HCT116 (cell line): Measurements from ENCODE around the gene NOP53. TPM values are rescaled to one million over a fixed set of nuclear protein-coding genes. Genes with fewer than 3 reads are reported as not detected.

Experiments
- ATAC-seq: fragments of 200-7000 bp; cut with Tn5 transposase; 2 replicates; pipeline ENCODE4 v1.9.1; 2020; ENCODE audit warnings: mild to moderate bottlenecking, moderate library complexity
- BruUV-seq: library from RNA; stranded (reverse); fragments of 400-500 nt; replicated peaks from 2 replicates; lab custom pipeline; 2021; lab: Mats Ljungman, UMichigan
- CTCF ChIA-PET: fragments of 300-600 bp; sonication (Branson Sonifier 250); formaldehyde crosslinking; loops from one replicate; lab custom pipeline; 2021; ENCODE audit warnings: antibody characterized with exemption; lab: Charles Lee
- POLR2A ChIA-PET: fragments of 300-600, 350-600 bp; sonication (Branson Sonifier 250); formaldehyde crosslinking; loops from one replicate; lab custom pipeline; 2021; ENCODE audit warnings: antibody characterized with exemption; lab: Charles Lee
- RAD21 ChIA-PET, 2 experiments: fragments of 300-600 bp; sonication (Branson Sonifier 250); formaldehyde crosslinking; loops; one replicate each; lab custom pipeline; 2023; ENCODE audit warnings: low total read pairs in 2 of 2; ENCODE audit not compliant: uncharacterized antibody in 2 of 2, unreplicated experiment in 2 of 2, low non-redundant PET in 1 of 2; lab: Charles Lee
- DNase-seq: peaks from one replicate; pipeline ENCODE4 v3.0.0-alpha.2; 2010; ENCODE audit warnings: low read depth, low spot score
- H2AFZ ChIP-seq: fragments of 200-600 bp; shearing (Covaris generic), sonication (generic); 2 replicates; pipeline ENCODE4 v1.6.1; 2017; ENCODE audit warnings: low read depth, mixed run types, mixed read lengths, antibody characterized with exemption, low read length; ENCODE audit not compliant: poor library complexity, severe bottlenecking
- H3K27ac ChIP-seq: 2 replicates; pipeline ENCODE4 v1.5.1; 2012; ENCODE audit warnings: low read depth, low read length
- H3K27me3 ChIP-seq: fragments of 200-600 bp; sonication (generic); 2 replicates; pipeline ENCODE4 v1.6.1; 2016; ENCODE audit warnings: mixed run types, low read length, mixed read lengths; ENCODE audit not compliant: insufficient read depth
- H3K36me3 ChIP-seq, 2 experiments: fragments of 200-500 bp in 1 of 2; fragments of 200-600 bp in 1 of 2; sonication (Bioruptor generic) in 1 of 2; sonication (generic) in 1 of 2; 2 replicates each; pipeline versions ENCODE4 v1.5.1 to v1.6.1; 2014 to 2016; ENCODE audit warnings: low read length in 2 of 2, inconsistent platforms in 1 of 2, mixed read lengths in 1 of 2, mixed run types in 1 of 2; ENCODE audit not compliant: insufficient read depth in 2 of 2, control insufficient read depth in 1 of 2
- H3K4me1 ChIP-seq, 2 experiments: fragments of 200-600 bp in 1 of 2; sonication (generic) in 1 of 2; 2 replicates each; pipeline versions ENCODE4 v1.5.1 to v1.6.1; 2012 to 2017; ENCODE audit warnings: low read length in 2 of 2, inconsistent platforms in 1 of 2, mild to moderate bottlenecking in 1 of 2, mixed read lengths in 1 of 2, mixed run types in 1 of 2, moderate library complexity in 1 of 2; ENCODE audit not compliant: insufficient read depth in 2 of 2, control insufficient read depth in 1 of 2
- H3K4me2 ChIP-seq: fragments of 200-600 bp; sonication (generic); 2 replicates; pipeline ENCODE4 v1.6.1; 2017; ENCODE audit warnings: mixed run types, low read length, mixed read lengths
- H3K4me3 ChIP-seq, 2 experiments: fragments of 200-600 bp in 1 of 2; sonication (generic) in 1 of 2; replicated peaks in 1 of 2; 2 replicates each; pipeline ENCODE4 v1.5.1; 2011 to 2016; ENCODE audit warnings: low read length in 2 of 2, control low read depth in 1 of 2, low read depth in 1 of 2, mild to moderate bottlenecking in 1 of 2, mixed read lengths in 1 of 2, mixed run types in 1 of 2
- H3K79me2 ChIP-seq: fragments of 200-600 bp; sonication (generic); 2 replicates; pipeline ENCODE4 v1.6.1; 2017; ENCODE audit warnings: mild to moderate bottlenecking, mixed run types, low read length, moderate library complexity, mixed read lengths; ENCODE audit not compliant: insufficient read depth
- H3K9ac ChIP-seq: fragments of 200-600 bp; sonication (generic); 2 replicates; pipeline ENCODE4 v1.6.1; 2016; ENCODE audit warnings: low read length, mixed read lengths
- H3K9me2 ChIP-seq: fragments of 200-600 bp; sonication (generic), shearing (Covaris generic); 2 replicates; pipeline ENCODE4 v1.6.1; 2017; ENCODE audit warnings: mixed run types, mild to moderate bottlenecking, moderate library complexity; ENCODE audit not compliant: insufficient read depth
- H3K9me3 ChIP-seq, 2 experiments: fragments of 200-500 bp in 1 of 2; fragments of 200-600 bp in 1 of 2; sonication (Bioruptor generic) in 1 of 2; sonication (generic) in 1 of 2; 2 replicates each; pipeline ENCODE4 v1.6.1; 2014 to 2017; ENCODE audit warnings: low read length in 2 of 2, mixed read lengths in 2 of 2, inconsistent platforms in 1 of 2, low read depth in 1 of 2, mild to moderate bottlenecking in 1 of 2, mixed run types in 1 of 2, moderate library complexity in 1 of 2; ENCODE audit not compliant: control insufficient read depth in 1 of 2, insufficient read depth in 1 of 2
- H4K20me1 ChIP-seq: fragments of 200-600 bp; sonication (generic), shearing (Covaris generic); 2 replicates; pipeline ENCODE4 v1.6.1; 2017; ENCODE audit warnings: mixed run types, mild to moderate bottlenecking, moderate library complexity; ENCODE audit not compliant: insufficient read depth
- ATF3 ChIP-seq: IDR thresholded peaks from 2 replicates; pipeline ENCODE4 v1.6.1; 2012
- CBX3 ChIP-seq: IDR thresholded peaks from 2 replicates; pipeline ENCODE4 v1.6.1; 2012; ENCODE audit warnings: low read depth
- CEBPB ChIP-seq: IDR thresholded peaks from 2 replicates; pipeline ENCODE4 v1.6.1; 2012; ENCODE audit warnings: low read depth
- CTCF ChIP-seq, 3 experiments: fragments of 200-600 bp in 1 of 3; sonication (generic) in 1 of 3; IDR thresholded peaks in 2 of 3; conservative IDR thresholded peaks in 1 of 3; 2 replicates each; pipeline ENCODE4 v1.5.1; 2012 to 2017; ENCODE audit warnings: low read depth in 2 of 3, low read length in 2 of 3, antibody characterized with exemption in 1 of 3, borderline replicate concordance in 1 of 3, control low read depth in 1 of 3, mild to moderate bottlenecking in 1 of 3, mixed read lengths in 1 of 3, mixed run types in 1 of 3, moderate library complexity in 1 of 3; ENCODE audit not compliant: insufficient read depth in 1 of 3
- EGR1 ChIP-seq: IDR thresholded peaks from 2 replicates; pipeline ENCODE4 v1.6.1; 2012; ENCODE audit warnings: low read depth
- ELF1 ChIP-seq: IDR thresholded peaks from 2 replicates; pipeline ENCODE4 v1.6.1; 2012; ENCODE audit warnings: low read depth, borderline replicate concordance
- EZH2 ChIP-seq: fragments of 200-600 bp; sonication (generic); IDR thresholded peaks from 2 replicates; pipeline ENCODE4 v1.6.1; 2017; ENCODE audit warnings: antibody characterized with exemption, mixed run types
- EZH2phosphoT487 ChIP-seq: fragments of 200-600 bp; IDR thresholded peaks from 2 replicates; pipeline ENCODE4 v1.6.1; 2018; ENCODE audit warnings: antibody characterized with exemption, borderline replicate concordance
- FOSL1 ChIP-seq: IDR thresholded peaks from 2 replicates; pipeline ENCODE4 v1.6.1; 2012; ENCODE audit warnings: low read depth
- JUND ChIP-seq: IDR thresholded peaks from 2 replicates; pipeline ENCODE4 v1.6.1; 2012
- POLR2A ChIP-seq: IDR thresholded peaks from 2 replicates; pipeline ENCODE4 v1.7.0; 2011; ENCODE audit warnings: borderline replicate concordance; ENCODE audit not compliant: insufficient read depth, insufficient read length; ENCODE audit errors: extremely low read depth
- POLR2AphosphoS5 ChIP-seq: IDR thresholded peaks from 2 replicates; pipeline ENCODE4 v1.6.1; 2011; ENCODE audit warnings: mild to moderate bottlenecking, low read depth, low read length, moderate library complexity
- RAD21 ChIP-seq: IDR thresholded peaks from 2 replicates; pipeline ENCODE4 v1.6.1; 2012; ENCODE audit warnings: low read depth, mild to moderate bottlenecking
- SP1 ChIP-seq: IDR thresholded peaks from 2 replicates; pipeline ENCODE4 v1.6.1; 2012; ENCODE audit warnings: low read depth
- SRF ChIP-seq: IDR thresholded peaks from 2 replicates; pipeline ENCODE4 v1.6.1; 2012; ENCODE audit warnings: low read depth
- YY1 ChIP-seq: IDR thresholded peaks from 2 replicates; pipeline ENCODE4 v1.6.1; 2011; ENCODE audit warnings: low read length, low read depth, moderate library complexity, mild to moderate bottlenecking; ENCODE audit not compliant: insufficient replicate concordance; ENCODE audit errors: extremely low read depth
- ZFX ChIP-seq: fragments of 450-650 bp; IDR thresholded peaks from 2 replicates; pipeline ENCODE4 v1.6.1; 2017
- ZNF274 ChIP-seq: fragments of 200-500 bp; sonication (Bioruptor generic); IDR thresholded peaks from 2 replicates; pipeline ENCODE4 v1.6.1; 2014; ENCODE audit warnings: mild to moderate bottlenecking, low read depth, low read length, inconsistent platforms
- intact Hi-C: fragments of 100-400 bp; cut with micrococcal nuclease; formaldehyde crosslinking; loops from 2 replicates; pipeline ENCODE4 v1.10.0; 2022
- total RNA-seq: library from RNA; stranded (reverse); gene quantifications from one replicate; pipeline ENCODE4 v1.2.1, GENCODE V29; 2021; ENCODE audit not compliant: unreplicated experiment
- TF ChIP-seq, protein P1 (sequence below): IDR thresholded peaks from 2 replicates; pipeline ENCODE4 v1.6.1; 2012; ENCODE audit warnings: low read depth
- TF ChIP-seq, protein P2 (sequence below): IDR thresholded peaks from 2 replicates; pipeline ENCODE4 v1.6.1; 2012

Gene NOP53
- total RNA-seq, 1 experiment from 2014 or later: 322 TPM

GRCh38 chr19:47778049-47778953, 33.0 kb downstream of the NOP53 start, which contains the start of gene SELENOW:
Gene SELENOW (plus strand): TSS chr19:47778703. CDS start chr19:47778786, 83 bp downstream.
- H3K9ac ChIP-seq: peak within 1 kb of the TSS; percentile 84
- H3K9me3 ChIP-seq: no peaks in the 10 kb centered on the region
- DNase-seq (peak; percentile 55), ATAC-seq (peak; percentile 89)
- no peaks in the 10 kb centered on the region for H3K27me3 ChIP-seq
- peak within 1 kb of the TSS; percentile 99 for H3K4me2 ChIP-seq
- POLR2A ChIA-PET: interaction anchor here (0.6 to 1.3 kb wide), 2 partner anchors 13 to 443 kb away, joined by 4 to 5 read pairs; no protein-coding TSS in a partner anchor
- peak within 1 kb of the TSS; percentile 80 for H2AFZ ChIP-seq
- peak within 1 kb of the TSS; percentile 97 to 99 for H3K4me3 ChIP-seq
- no peaks in the 10 kb centered on the region for H3K9me2 ChIP-seq
- peaks cover 13 to 24% of the 10 kb centered on the region in 2 experiments; a peak in 3 of 4 replicates for H3K4me1 ChIP-seq
- peaks cover 24 to 26% of the 10 kb centered on the region in 2 experiments; a peak in 3 of 4 replicates for H3K36me3 ChIP-seq
- BruUV-seq: no TSS peak
- RAD21 ChIA-PET: no interaction called here
- CTCF ChIA-PET: interaction anchor here (1.2 to 1.5 kb wide), 3 partner anchors 11 to 16 kb away, joined by 3 to 4 read pairs (median 3); no protein-coding TSS in a partner anchor
- peaks cover 41% of the 10 kb centered on the region for H3K79me2 ChIP-seq
- no peaks in the 10 kb centered on the region for H4K20me1 ChIP-seq
- peak within 1 kb of the TSS; percentile 98 for H3K27ac ChIP-seq
- intact Hi-C loops: no loop called here
- no peak for TF ChIP-seq EZH2
- TF ChIP-seq YY1: peak; percentile 57
- no peak for TF ChIP-seq ZNF274
- TF ChIP-seq CBX3: peak; percentile 57
- peak; percentile 93 for TF ChIP-seq POLR2A
- no peak for TF ChIP-seq SRF
- peak; percentile 91 for TF ChIP-seq SP1
- no peak for TF ChIP-seq CEBPB
- TF ChIP-seq, protein P1, sequence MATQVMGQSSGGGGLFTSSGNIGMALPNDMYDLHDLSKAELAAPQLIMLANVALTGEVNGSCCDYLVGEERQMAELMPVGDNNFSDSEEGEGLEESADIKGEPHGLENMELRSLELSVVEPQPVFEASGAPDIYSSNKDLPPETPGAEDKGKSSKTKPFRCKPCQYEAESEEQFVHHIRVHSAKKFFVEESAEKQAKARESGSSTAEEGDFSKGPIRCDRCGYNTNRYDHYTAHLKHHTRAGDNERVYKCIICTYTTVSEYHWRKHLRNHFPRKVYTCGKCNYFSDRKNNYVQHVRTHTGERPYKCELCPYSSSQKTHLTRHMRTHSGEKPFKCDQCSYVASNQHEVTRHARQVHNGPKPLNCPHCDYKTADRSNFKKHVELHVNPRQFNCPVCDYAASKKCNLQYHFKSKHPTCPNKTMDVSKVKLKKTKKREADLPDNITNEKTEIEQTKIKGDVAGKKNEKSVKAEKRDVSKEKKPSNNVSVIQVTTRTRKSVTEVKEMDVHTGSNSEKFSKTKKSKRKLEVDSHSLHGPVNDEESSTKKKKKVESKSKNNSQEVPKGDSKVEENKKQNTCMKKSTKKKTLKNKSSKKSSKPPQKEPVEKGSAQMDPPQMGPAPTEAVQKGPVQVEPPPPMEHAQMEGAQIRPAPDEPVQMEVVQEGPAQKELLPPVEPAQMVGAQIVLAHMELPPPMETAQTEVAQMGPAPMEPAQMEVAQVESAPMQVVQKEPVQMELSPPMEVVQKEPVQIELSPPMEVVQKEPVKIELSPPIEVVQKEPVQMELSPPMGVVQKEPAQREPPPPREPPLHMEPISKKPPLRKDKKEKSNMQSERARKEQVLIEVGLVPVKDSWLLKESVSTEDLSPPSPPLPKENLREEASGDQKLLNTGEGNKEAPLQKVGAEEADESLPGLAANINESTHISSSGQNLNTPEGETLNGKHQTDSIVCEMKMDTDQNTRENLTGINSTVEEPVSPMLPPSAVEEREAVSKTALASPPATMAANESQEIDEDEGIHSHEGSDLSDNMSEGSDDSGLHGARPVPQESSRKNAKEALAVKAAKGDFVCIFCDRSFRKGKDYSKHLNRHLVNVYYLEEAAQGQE: no peak
- no peak; the same call in 1 of the 2 replicates for TF ChIP-seq ELF1
- peak; percentile 99 for TF ChIP-seq EGR1
- TF ChIP-seq ATF3: no peak
- no peak for TF ChIP-seq RAD21
- peak; percentile 54; the same call in 1 of the 2 replicates for TF ChIP-seq ZFX
- TF ChIP-seq POLR2AphosphoS5: peak; percentile 99
- TF ChIP-seq EZH2phosphoT487: no peak
- TF ChIP-seq, protein P2, sequence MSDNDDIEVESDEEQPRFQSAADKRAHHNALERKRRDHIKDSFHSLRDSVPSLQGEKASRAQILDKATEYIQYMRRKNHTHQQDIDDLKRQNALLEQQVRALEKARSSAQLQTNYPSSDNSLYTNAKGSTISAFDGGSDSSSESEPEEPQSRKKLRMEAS: peak; percentile 67
- no peak for TF ChIP-seq CTCF (IDR thresholded peaks at IDR 0.05 in 2 of 3, conservative IDR thresholded peaks at IDR 0.05 in 1 of 3; ENCODE audit: borderline replicate concordance in 1 of 3, insufficient read depth in 1 of 3, low read depth in 2 of 3, low read length in 2 of 3)
- no peak for TF ChIP-seq FOSL1
- peak; percentile 79 for TF ChIP-seq JUND
